ENCODE measurements around the gene IER5L. TPM values are rescaled to one million over a fixed set of nuclear protein-coding genes. Genes with fewer than 3 reads are reported as not detected.

Gene IER5L
- total and polyA plus RNA-seq, 9 of the 15 experiments (the other 6 are each of a cell fraction or from before 2014, with no cell fraction given): 0.14 to 11.9 (median 0.52) TPM

DNA sequence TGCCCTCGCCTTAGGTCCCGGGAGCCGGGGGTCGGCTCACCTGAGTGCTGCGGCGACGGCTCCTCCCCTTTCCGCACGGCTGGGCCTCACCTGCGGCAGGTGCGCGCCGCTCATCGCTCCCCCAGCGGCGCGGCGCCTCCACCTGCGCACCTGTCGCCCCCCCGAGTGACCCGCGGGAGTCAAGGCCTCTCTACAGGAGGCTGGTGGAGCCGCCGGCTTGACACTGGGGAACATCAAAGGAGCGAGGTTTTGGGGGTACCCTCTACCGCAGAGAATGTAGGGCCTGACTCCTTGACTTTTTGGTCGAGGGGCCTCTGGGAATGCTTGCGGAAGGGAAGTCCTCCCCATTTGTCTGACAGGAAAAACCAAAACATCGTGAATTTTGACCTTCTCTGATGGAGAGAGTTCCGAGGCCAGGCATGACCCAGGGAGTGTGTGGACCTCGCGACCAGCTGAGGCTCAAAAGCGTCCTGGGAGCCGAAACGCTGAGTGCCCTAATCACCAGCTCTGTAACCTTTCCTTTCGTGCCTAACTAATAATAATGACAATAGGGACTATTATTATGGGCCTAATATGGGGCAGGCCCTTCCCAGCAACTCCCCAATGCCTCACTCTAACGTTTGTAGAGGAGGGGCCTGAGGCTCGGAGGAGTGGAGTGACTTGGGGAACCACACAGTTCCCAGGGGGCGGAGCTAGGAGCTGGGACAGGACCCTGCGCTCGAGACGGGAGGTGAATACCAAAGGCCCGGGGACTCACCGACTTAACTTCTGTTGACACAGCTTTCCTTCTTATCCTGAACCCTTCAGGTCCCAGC lies 714 bp upstream of the IER5L start (continued):
- no peak for TF ChIP-seq GTF3C2 (IDR thresholded peaks at IDR 0.05; ENCODE audit: borderline replicate concordance, extremely low read depth, insufficient read length)
- no peak for TF ChIP-seq BRD4 (IDR thresholded peaks at IDR 0.05)
- peak; percentile 7; the same call in 1 of the 2 replicates for TF ChIP-seq RB1 (IDR thresholded peaks at IDR 0.05; ENCODE audit: low read depth)
- peak; percentile 94 for TF ChIP-seq MBD1 (CRISPR knock-in tag; IDR thresholded peaks at IDR 0.05)
- no peak for TF ChIP-seq ZNF140 (CRISPR knock-in tag; IDR thresholded peaks at IDR 0.05)
- TF ChIP-seq MCM2 (IDR thresholded peaks at IDR 0.05; ENCODE audit: low read depth): no peak
- TF ChIP-seq YY1 (IDR thresholded peaks at IDR 0.05; ENCODE audit: borderline replicate concordance in 1 of 3, control insufficient read depth in 1 of 3, extremely low read depth in 1 of 3, insufficient read depth in 3 of 3, insufficient read length in 1 of 3, insufficient replicate concordance in 2 of 3, low read depth in 1 of 3, low read length in 2 of 3): no peak
- TF ChIP-seq, protein P1, sequence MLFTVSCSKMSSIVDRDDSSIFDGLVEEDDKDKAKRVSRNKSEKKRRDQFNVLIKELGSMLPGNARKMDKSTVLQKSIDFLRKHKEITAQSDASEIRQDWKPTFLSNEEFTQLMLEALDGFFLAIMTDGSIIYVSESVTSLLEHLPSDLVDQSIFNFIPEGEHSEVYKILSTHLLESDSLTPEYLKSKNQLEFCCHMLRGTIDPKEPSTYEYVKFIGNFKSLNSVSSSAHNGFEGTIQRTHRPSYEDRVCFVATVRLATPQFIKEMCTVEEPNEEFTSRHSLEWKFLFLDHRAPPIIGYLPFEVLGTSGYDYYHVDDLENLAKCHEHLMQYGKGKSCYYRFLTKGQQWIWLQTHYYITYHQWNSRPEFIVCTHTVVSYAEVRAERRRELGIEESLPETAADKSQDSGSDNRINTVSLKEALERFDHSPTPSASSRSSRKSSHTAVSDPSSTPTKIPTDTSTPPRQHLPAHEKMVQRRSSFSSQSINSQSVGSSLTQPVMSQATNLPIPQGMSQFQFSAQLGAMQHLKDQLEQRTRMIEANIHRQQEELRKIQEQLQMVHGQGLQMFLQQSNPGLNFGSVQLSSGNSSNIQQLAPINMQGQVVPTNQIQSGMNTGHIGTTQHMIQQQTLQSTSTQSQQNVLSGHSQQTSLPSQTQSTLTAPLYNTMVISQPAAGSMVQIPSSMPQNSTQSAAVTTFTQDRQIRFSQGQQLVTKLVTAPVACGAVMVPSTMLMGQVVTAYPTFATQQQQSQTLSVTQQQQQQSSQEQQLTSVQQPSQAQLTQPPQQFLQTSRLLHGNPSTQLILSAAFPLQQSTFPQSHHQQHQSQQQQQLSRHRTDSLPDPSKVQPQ (CRISPR knock-in tag; IDR thresholded peaks at IDR 0.05; ENCODE audit: borderline replicate concordance): no peak
- TF ChIP-seq, protein P2, sequence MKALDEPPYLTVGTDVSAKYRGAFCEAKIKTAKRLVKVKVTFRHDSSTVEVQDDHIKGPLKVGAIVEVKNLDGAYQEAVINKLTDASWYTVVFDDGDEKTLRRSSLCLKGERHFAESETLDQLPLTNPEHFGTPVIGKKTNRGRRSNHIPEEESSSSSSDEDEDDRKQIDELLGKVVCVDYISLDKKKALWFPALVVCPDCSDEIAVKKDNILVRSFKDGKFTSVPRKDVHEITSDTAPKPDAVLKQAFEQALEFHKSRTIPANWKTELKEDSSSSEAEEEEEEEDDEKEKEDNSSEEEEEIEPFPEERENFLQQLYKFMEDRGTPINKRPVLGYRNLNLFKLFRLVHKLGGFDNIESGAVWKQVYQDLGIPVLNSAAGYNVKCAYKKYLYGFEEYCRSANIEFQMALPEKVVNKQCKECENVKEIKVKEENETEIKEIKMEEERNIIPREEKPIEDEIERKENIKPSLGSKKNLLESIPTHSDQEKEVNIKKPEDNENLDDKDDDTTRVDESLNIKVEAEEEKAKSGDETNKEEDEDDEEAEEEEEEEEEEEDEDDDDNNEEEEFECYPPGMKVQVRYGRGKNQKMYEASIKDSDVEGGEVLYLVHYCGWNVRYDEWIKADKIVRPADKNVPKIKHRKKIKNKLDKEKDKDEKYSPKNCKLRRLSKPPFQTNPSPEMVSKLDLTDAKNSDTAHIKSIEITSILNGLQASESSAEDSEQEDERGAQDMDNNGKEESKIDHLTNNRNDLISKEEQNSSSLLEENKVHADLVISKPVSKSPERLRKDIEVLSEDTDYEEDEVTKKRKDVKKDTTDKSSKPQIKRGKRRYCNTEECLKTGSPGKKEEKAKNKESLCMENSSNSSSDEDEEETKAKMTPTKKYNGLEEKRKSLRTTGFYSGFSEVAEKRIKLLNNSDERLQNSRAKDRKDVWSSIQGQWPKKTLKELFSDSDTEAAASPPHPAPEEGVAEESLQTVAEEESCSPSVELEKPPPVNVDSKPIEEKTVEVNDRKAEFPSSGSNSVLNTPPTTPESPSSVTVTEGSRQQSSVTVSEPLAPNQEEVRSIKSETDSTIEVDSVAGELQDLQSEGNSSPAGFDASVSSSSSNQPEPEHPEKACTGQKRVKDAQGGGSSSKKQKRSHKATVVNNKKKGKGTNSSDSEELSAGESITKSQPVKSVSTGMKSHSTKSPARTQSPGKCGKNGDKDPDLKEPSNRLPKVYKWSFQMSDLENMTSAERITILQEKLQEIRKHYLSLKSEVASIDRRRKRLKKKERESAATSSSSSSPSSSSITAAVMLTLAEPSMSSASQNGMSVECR (CRISPR knock-in tag; IDR thresholded peaks at IDR 0.05): 0 out of 2 replicates have a peak, but pooled peaks have one; percentile 37
- TF ChIP-seq NUFIP1 (IDR thresholded peaks at IDR 0.05; ENCODE audit: partially characterized antibody): no peak

Data from K562 (cell line).